ENCODE measurements around the gene RAB19.

GRCh38 chr7:140391634-140392033 is 12.2 kb upstream of the RAB19 start:
- TF ChIP-seq CTCF (IDR thresholded peaks at IDR 0.05) (no peak), EZH2 (IDR thresholded peaks at IDR 0.05) (no peak), EZH2phosphoT487 (IDR thresholded peaks at IDR 0.05) (no peak)
